ENCODE data around the gene LMBR1.

The LMBR1 gene

DNA sequence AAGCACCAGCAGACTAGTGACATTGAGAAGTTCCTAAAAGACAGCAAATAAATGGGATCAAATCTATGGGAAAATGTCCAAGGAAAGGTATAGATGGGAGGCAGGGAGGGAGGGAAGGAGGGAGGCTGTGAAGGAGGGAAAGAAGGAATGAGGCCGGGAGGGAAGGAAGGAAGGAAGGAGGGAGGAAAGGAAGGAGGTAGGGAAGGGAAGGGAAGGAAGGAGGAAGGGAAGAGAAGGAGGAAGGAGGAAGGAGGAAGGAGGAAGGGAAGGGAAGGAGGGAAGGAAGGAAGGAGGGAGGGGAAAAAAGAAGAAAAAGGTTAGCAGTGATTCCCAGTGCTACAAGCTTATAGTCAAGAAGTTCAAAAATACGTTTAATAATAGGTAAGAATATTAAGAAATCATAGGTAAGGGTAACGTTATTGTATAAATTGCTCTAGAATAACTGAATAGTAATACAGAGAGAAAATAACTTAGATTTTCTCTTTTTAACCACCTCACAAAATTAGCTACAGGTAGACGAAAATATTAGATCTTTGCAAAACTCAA lies 106.9 kb downstream of the LMBR1 start:
- peaks cover 8% of the 10 kb centered on the region; the same call in 1 of the 2 replicates for H3K36me3 ChIP-seq (ENCODE audit: insufficient read depth, low read length)
- H3K79me2 ChIP-seq (ENCODE audit: insufficient read depth, low read length): no peaks in the 10 kb centered on the region
- DNase-seq (no peak), ATAC-seq (ENCODE audit: insufficient read depth, low read depth) (no peak)
- no peak overlapping the region for H2AFZ ChIP-seq (ENCODE audit: low read depth, low read length)
- H3K4me3 ChIP-seq (ENCODE audit: low read depth in 1 of 2, low read length in 2 of 2): no peak overlapping the region
- H3K4me1 ChIP-seq (ENCODE audit: insufficient read depth, low read length): no peaks in the 10 kb centered on the region
- no peaks in the 10 kb centered on the region for H3K27me3 ChIP-seq (ENCODE audit: insufficient read depth, low read length, poor library complexity)
- no peak for TF ChIP-seq CTCF (IDR thresholded peaks at IDR 0.05; ENCODE audit: borderline replicate concordance, extremely low read depth, low read length, poor library complexity, severe bottlenecking)
- no peak for TF ChIP-seq EZH2 (IDR thresholded peaks at IDR 0.05; ENCODE audit: borderline replicate concordance, low read depth, low read length, severe bottlenecking)
- H3K9ac ChIP-seq (ENCODE audit: low read depth, low read length): no peak overlapping the region
- no peak overlapping the region for H3K4me2 ChIP-seq (ENCODE audit: insufficient read depth, low read length)
- no peak overlapping the region for H3K27ac ChIP-seq (ENCODE audit: low read length)
- H3K9me3 ChIP-seq (ENCODE audit: insufficient read depth, low read length, severe bottlenecking): no peaks in the 10 kb centered on the region
- H4K20me1 ChIP-seq (ENCODE audit: insufficient read depth, low read length): no peaks in the 10 kb centered on the region

GRCh38 chr7:156783864-156784263 lies 109.1 kb downstream of the LMBR1 start:
- no peaks in the 10 kb centered on the region for H3K27me3 ChIP-seq (ENCODE audit: insufficient read depth, low read length, poor library complexity)
- peaks cover 8% of the 10 kb centered on the region; the same call in 1 of the 2 replicates for H3K36me3 ChIP-seq (ENCODE audit: insufficient read depth, low read length)
- no peak overlapping the region for H3K4me3 ChIP-seq (ENCODE audit: low read depth in 1 of 2, low read length in 2 of 2)
- no peaks in the 10 kb centered on the region for H3K4me1 ChIP-seq (ENCODE audit: insufficient read depth, low read length)
- TF ChIP-seq CTCF (IDR thresholded peaks at IDR 0.05; ENCODE audit: borderline replicate concordance, extremely low read depth, low read length, poor library complexity, severe bottlenecking): no peak
- TF ChIP-seq EZH2 (IDR thresholded peaks at IDR 0.05; ENCODE audit: borderline replicate concordance, low read depth, low read length, severe bottlenecking): no peak
- H2AFZ ChIP-seq (ENCODE audit: low read depth, low read length): no peak overlapping the region
- ATAC-seq (ENCODE audit: insufficient read depth, low read depth) (no peak), DNase-seq (no peak)
- no peak overlapping the region for H3K4me2 ChIP-seq (ENCODE audit: insufficient read depth, low read length)
- H3K9me3 ChIP-seq (ENCODE audit: insufficient read depth, low read length, severe bottlenecking): no peaks in the 10 kb centered on the region
- H3K9ac ChIP-seq (ENCODE audit: low read depth, low read length): no peak overlapping the region
- no peaks in the 10 kb centered on the region for H4K20me1 ChIP-seq (ENCODE audit: insufficient read depth, low read length)
- H3K79me2 ChIP-seq (ENCODE audit: insufficient read depth, low read length): no peaks in the 10 kb centered on the region
- no peak overlapping the region for H3K27ac ChIP-seq (ENCODE audit: low read length)

- Histone ChIP-seq H3K9me3 (ENCODE audit: insufficient read depth, low read length, severe bottlenecking) (no peaks in the 10 kb centered on the region), H3K9ac (ENCODE audit: low read depth, low read length) (no peak overlapping the region), H4K20me1 (ENCODE audit: insufficient read depth, low read length) (no peaks in the 10 kb centered on the region), H3K27me3 (ENCODE audit: insufficient read depth, low read length, poor library complexity) (no peaks in the 10 kb centered on the region), H3K4me1 (ENCODE audit: insufficient read depth, low read length) (no peaks in the 10 kb centered on the region), H2AFZ (ENCODE audit: low read depth, low read length) (no peak overlapping the region), H3K36me3 (ENCODE audit: insufficient read depth, low read length) (peaks cover 8% of the 10 kb centered on the region; the same call in 1 of the 2 replicates), H3K4me3 (ENCODE audit: low read depth in 1 of 2, low read length in 2 of 2) (no peak overlapping the region), H3K4me2 (ENCODE audit: insufficient read depth, low read length) (no peak overlapping the region), H3K79me2 (ENCODE audit: insufficient read depth, low read length) (no peaks in the 10 kb centered on the region), H3K27ac (ENCODE audit: low read length) (no peak overlapping the region)
- no peak for DNase-seq
- TF ChIP-seq EZH2 (IDR thresholded peaks at IDR 0.05; ENCODE audit: borderline replicate concordance, low read depth, low read length, severe bottlenecking) (no peak), CTCF (IDR thresholded peaks at IDR 0.05; ENCODE audit: borderline replicate concordance, extremely low read depth, low read length, poor library complexity, severe bottlenecking) (no peak)
- no peak for ATAC-seq (ENCODE audit: insufficient read depth, low read depth)
Measured at GRCh38 chr7:156781972-156782371, 111.0 kb downstream of the LMBR1 start.
